Subcutaneous adipose tissue (tissue), 4 donors: ENCODE results near the gene NOL6. TPM values are rescaled to one million over a fixed set of nuclear protein-coding genes. Genes with fewer than 3 reads are reported as not detected.

ENCODE experiments used
- CTCF ChIP-seq: fragments of 450-650 bp; IDR thresholded peaks from one replicate; pipeline ENCODE4 v1.5.1; 2016; ENCODE audit warnings: low read depth, mild to moderate bottlenecking, control low read depth, antibody characterized with exemption, moderate library complexity
- total RNA-seq, 4 donors: library from RNA; depleted of rRNA; stranded (reverse); fragments of >200 nt; gene quantifications; one replicate each; pipeline ENCODE4 v1.1.0, GENCODE V29; 2016

NOL6 gene
- total RNA-seq, 4 donors from 2014 or later, result 11.0 to 18.1 (median 14.9) TPM

GRCh38 chr9:33469891-33470290 lies 3.8 kb downstream of the NOL6 start:
- no peak for TF ChIP-seq CTCF

GRCh38 chr9:33468797-33469621 lies 4.7 kb downstream of the NOL6 start:
- TF ChIP-seq CTCF, result no peak

- no peak for TF ChIP-seq CTCF
Observed at GRCh38 chr9:33468215-33468730, 5.5 kb downstream of the NOL6 start.

GRCh38 chr9:33467526-33467925 lies 6.2 kb downstream of the NOL6 start:
- TF ChIP-seq CTCF, result no peak

- TF ChIP-seq CTCF, result no peak
Observed at GRCh38 chr9:33466565-33467495, 6.9 kb downstream of the NOL6 start.

GRCh38 chr9:33465596-33466564 lies 7.8 kb downstream of the NOL6 start:
- TF ChIP-seq CTCF, result no peak
